NCI-H748 (cell line): Measurements from ENCODE around the gene GPATCH1.
"Not testable (repeated sequence)": the region's sequence is repeated elsewhere in the genome, so short reads cannot be mapped to it uniquely, and the experiment has no call there.

ENCODE experiments used
- DNase-seq: peaks from one replicate; lab custom pipeline; 2025; ENCODE audit not compliant: unreplicated experiment; lab: John Stamatoyannopoulos, UW

Gene GPATCH1

GRCh38 chr19:33110137-33110910 is 29.3 kb downstream of the GPATCH1 start:
- DNase-seq: no peak

GRCh38 chr19:33111587-33111986 is 30.6 kb downstream of the GPATCH1 start:
- no peak for DNase-seq

GRCh38 chr19:33114312-33114711 is 33.3 kb downstream of the GPATCH1 start:
- DNase-seq: no peak

- no peak for DNase-seq
These were observed 36.5 kb downstream of the GPATCH1 start for GRCh38 chr19:33117501-33117900.

GRCh38 chr19:33118643-33119042 is 37.7 kb downstream of the GPATCH1 start:
- DNase-seq: no peak

GRCh38 chr19:33124207-33125098 is 43.5 kb downstream of the GPATCH1 start:
- no peak for DNase-seq

GRCh38 chr19:33125929-33126388 is 45.0 kb downstream of the GPATCH1 start:
- DNase-seq: peak; percentile 62

GRCh38 chr19:33126712-33127111 is 45.7 kb downstream of the GPATCH1 start:
- DNase-seq: not testable (repeated sequence)

GRCh38 chr19:33129901-33130300 is 48.9 kb downstream of the GPATCH1 start:
- no peak for DNase-seq

- no peak for DNase-seq
These were observed 49.5 kb downstream of the GPATCH1 start for GRCh38 chr19:33130433-33130832.

GRCh38 chr19:33132021-33132420 is 51.0 kb downstream of the GPATCH1 start, which contains the start of gene WDR88:
Gene WDR88, plus strand, starts transcription at chr19:33132114. Its CDS starts 56 bp downstream, at chr19:33132170.
- DNase-seq: no peak

GRCh38 chr19:33132425-33132824 is 51.4 kb downstream of the GPATCH1 start:
- no peak for DNase-seq

- DNase-seq: peak; percentile 17
These were observed 52.6 kb downstream of the GPATCH1 start for GRCh38 chr19:33133438-33134031.

- DNase-seq: peak; percentile 67
These were observed 53.6 kb downstream of the GPATCH1 start for GRCh38 chr19:33134571-33135041.

GRCh38 chr19:33139165-33139564 is 58.2 kb downstream of the GPATCH1 start:
- no peak for DNase-seq

GRCh38 chr19:33143897-33144405 is 63.0 kb downstream of the GPATCH1 start:
- DNase-seq: peak; percentile 69

- DNase-seq: no peak
These were observed 65.2 kb downstream of the GPATCH1 start for GRCh38 chr19:33146209-33146608.

GRCh38 chr19:33147538-33147937 is 66.6 kb downstream of the GPATCH1 start:
- no peak for DNase-seq

- DNase-seq: peak; percentile 32
These were observed 70.0 kb downstream of the GPATCH1 start for GRCh38 chr19:33150852-33151518.

GRCh38 chr19:33152176-33152575 is 71.2 kb downstream of the GPATCH1 start:
- no peak for DNase-seq
